GM19438 (cell line): Measurements from ENCODE around the gene PSD4.
A peak's percentile ranks its signal among the peaks of the same experiment; 100 is the strongest.

Source experiments
- ATAC-seq: cut with Tn5 transposase; IDR thresholded peaks from one replicate; pipeline ENCODE4 v1.9.1; 2021; ENCODE audit warnings: low read depth; ENCODE audit not compliant: unreplicated experiment

Gene PSD4

DNA sequence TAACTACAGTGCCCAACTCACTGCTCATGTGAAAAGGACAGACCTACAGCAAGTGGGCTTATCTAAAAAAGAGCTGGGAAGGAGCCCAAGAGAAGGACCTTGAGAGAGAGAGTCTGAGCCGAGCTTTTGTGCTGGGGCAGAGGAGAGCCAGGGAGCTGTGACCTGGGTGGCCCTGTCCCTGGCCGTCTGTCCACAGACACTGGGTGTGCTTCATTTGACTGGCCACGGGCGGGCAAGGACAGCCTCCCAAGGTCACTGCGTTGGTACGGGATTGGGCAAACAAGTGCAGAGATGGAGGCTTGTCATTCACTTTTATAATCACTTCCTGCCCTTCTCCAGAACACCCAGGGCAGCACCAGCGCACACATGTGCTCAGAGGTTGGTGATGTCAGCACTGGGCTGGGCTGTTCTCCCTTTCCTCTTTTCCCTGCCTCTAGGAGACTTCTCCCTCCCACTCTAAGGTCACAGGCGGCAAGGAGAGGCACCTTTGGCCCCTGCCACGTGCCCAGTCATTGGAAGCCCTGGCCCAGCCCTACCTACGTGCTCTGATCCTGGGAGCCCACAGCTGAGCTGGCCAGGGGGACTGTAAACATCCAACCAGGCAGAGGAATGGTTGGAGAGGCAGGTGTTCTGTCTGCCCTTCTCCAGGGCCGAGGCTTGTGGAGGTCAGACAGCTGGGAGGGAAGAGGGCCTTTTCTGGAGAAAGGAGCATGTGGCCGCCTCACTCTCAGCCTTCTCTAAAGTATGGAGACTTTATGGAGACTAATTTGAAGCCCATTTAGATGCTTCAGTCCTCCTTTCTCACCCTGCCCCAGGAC, 6.4 kb upstream of the PSD4 start:
- ATAC-seq: no peak

GRCh38 chr2:113167962-113168340, 5.8 kb upstream of the PSD4 start:
- no peak for ATAC-seq

DNA sequence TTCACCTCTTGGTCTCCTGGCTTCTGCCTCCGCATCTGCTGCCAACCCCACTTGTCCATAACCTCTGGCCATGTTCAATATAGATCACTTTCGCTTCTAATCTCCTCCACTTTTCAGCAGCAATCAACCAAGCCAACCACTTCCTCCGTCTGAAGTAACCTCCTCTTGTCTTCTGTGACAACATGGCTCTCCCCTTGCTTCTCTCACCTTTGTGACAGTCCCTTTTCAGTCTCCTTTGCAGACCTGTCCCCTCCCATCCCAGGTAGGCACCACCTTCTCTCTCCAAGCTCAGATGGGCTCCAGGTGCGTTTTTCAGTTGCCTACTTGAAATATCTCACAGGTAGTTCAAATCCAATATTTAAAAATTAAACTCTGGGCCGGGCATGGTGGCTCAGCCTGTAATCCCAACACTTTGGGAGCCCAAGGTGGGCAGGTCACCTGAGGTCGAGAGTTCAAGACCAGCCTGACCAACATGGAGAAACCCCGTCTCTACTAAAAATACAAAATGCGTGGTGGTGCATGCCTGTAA, 4.7 kb upstream of the PSD4 start:
- ATAC-seq: no peak

DNA sequence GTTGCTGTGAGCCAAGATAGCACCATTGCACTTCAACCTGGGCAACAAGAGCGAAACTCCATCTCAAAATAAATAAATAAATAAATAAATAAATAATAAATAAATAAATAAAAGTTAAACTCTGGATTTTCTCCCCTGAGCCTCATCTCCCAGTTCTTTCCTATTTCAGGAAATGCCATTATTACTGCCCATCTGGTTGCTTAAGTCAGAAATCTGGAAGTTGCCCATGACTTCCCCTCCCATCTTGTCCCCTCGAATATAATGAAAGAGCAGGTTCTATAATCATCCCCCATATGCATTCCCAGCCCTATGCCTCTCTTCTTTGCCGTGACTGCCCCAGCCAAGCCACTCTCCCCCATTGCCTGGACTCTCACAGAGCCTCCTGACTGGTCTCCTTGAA, 4.2 kb upstream of the PSD4 start:
- no peak for ATAC-seq

DNA sequence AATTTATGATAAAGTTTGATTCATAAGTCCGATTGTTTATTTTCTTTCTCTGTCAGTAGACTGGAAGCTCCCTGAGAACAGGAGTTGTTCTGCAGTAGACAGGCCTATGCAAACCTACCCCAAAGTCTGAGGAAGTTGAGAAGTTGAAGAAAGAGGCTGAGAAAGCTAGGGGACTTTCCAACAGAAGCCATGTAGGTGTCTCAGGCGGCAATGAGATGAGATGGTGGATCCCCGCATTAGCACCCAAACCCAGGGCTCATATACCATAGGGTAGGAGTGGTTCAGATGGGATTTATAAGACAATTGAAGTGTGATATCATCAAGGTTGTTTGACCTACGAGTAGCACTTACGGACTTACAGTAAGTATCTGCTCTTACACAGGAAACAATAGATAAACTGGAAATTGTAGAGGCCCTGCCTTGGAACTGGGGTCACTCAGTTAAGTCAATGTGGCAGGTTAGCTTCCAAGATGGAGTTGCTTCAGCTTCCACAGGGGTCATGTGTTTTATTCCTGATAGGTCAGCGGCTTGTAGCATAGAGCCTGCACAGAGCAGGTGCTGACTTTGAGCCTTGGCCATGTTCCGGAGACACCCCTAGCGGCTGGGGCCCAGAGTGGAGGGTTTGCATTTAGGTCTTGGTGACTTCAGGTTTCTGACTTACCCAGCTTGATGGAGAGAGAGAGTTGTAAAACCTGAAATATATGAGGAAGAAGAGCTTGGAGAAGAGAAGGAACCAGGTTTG, 2.3 kb upstream of the PSD4 start:
- no peak for ATAC-seq

DNA sequence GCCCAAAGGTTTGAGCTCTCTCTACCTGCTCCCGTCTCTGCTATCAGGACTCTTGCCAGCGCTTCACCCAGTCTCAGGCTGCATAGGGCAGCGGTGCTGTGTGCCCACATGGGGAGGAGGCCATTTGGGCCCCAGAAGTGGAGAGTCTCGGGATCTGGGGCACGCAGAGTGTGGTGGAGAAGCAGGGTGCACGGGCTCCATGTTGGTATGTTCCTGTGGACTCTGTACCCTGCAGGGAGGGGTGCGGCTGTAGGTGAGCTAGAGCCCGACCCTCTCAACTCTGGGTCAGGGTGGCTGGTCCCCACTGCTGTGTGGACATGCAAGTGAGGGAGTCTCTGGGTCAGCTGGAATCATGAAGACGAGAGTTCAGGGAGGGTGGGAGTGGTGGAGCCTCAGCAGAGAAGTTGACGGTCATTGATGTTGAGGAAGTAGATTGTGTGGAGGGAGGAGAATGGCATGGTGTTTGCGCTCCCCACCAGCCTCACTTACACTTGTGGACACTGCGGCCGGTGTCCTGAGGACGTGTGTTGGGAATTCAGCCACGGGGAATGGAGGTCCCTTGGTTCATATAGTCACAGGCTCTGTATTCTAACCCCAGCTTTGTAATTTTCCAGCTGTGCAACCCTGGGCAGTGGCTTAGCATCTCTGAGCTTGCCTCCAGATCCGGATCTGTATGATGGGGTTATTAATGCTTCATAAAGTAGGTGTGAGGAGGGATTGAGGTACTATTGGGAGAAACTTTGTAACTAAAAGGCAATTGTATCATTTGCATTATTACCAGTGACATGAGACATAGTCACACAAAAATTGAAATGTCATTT, 840 bp upstream of the PSD4 start:
- no peak for ATAC-seq

DNA sequence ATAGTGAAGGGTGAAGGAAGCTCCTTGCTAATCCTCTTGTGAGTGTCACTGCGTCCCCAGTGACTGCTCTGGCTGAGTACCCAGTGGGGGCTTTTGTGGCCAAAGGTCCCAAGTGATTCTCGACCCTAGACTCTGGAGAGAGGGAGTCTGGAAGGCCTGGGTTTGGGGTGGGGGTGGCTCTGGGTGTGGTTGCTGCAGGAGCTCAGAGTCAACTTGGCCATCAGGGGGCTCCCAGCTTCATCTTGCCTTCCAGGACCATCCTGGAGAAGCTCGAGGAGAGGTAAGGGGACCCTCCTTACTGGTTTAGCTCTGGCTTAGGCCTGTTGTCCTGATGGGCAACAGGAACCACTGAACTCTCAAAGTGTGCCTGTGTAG, 592 bp downstream of the PSD4 start:
- no peak for ATAC-seq

- peak; percentile 71 for ATAC-seq
Observed at GRCh38 chr2:113175042-113175628, 1.4 kb downstream of the PSD4 start.

- ATAC-seq: no peak
Observed at GRCh38 chr2:113175736-113176695, 2.2 kb downstream of the PSD4 start.

GRCh38 chr2:113176696-113177355, 3.1 kb downstream of the PSD4 start:
- no peak for ATAC-seq

DNA sequence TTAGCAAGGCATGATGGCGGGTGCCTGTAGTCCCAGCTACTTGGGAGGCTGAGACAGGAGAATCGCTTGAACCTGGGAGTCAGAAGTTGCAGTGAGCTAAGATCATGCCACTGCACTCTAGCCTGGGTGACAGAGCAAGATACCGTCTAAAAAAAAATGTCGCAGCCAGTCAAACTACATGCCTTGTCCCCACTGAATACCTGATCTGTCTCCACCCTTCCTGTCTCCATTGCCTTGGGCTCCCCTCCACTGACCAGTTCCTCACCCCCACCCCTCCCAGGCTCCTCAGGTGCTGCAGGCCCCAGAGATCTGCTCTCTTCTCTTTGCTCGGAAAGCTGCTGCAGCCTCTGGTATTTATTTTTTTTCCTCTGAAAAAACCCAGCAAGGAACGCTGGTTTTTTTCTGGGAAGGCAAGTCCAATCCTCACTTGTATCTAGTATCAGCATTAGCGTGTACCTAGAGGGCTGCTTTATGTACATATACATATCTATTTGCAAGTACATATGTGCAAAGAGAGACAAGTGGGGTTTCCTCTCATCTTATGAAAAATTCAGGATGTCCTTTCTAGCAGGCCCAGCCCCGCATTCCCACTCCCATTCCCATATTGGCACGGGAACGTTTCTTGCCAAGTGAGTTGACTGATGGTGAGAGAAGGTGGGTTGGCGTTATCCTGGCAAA, 4.4 kb downstream of the PSD4 start:
- ATAC-seq: no peak

DNA sequence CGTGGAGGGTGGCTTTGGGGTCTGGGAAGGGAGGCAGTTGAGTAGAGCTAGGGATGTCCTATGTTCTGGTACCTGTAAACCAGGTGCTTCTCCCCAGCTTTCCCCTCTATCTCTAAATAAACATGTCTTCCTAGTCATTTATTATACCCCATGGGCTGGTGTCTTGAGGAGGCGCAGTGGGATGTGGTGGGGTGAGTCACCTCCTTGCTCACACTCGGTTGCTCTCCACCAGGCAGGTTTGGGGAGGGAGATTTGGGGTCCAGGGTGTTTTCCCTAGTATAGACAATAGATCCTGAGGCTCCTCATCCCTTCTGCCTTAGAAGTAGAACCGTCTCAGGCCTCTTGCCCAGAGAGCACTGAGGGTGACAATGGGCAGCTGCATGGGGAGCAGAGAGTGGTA, 5.1 kb downstream of the PSD4 start:
- ATAC-seq: no peak

DNA sequence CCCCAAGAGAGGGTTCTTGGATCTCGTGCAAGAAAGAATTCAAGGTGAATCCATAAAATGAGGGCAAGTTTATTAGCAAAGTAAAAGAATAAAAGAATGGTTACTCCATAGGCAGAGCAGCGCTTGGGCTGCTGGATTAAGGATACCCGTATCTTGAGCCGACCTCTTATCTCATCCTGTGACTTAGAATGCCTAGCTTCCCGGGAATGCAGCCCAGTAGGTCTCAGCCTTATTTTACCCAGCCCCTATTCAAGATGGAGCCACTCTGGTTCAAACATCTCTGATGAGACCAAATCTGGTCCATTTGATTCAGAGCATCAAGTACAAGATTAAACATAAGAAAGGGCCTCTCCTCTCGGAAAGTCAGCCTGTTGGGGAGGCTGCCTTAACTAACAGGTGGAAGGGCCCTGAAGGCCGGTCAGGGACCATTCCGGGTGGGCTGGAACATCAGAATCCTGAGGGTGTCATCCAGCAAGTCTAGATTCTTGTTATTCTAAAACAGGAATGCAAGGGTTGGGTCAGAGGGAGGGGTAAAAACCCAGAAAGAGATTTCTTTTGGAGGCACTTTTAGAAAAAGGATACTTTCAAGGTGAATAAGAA, 5.8 kb downstream of the PSD4 start:
- ATAC-seq: no peak

DNA sequence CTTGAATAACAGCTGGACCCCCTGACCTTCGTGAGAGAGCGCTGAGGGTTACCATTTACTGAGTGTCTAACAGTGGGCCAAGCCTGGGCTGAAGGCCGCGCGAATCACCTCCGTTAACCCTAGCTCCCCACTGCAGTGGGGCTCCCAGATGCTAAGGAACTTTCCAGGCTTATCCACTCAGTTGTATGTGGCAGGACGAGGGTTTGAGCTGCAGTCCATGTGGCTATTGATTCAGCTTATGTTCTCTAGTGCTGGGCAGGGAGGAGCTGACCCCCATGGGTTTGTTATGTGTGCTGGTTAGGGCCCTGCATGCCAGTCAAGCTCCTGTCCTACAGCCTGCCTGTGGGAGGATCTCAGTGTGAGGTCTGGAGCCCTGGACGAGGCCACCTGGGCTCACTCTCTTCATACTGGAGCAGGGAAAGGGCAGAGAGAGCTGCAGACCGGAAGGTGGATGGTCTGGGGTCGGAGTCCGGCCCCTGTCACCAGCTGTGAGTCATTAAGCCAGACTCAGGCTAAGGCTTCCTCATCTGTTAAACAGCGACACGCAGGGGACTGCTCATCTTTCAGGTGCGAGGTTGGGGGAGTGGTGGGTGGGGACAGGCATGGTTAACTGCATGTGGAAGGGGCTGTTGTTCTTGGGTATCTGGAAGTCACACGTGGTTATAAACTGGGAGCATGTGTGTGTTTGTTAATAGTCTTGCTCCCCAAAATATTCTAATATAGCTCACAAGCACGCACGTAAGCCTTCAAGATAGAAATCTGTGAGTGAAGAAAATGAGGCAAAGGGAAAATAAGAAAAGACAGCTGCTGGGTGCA, 6.6 kb downstream of the PSD4 start:
- ATAC-seq: no peak

DNA sequence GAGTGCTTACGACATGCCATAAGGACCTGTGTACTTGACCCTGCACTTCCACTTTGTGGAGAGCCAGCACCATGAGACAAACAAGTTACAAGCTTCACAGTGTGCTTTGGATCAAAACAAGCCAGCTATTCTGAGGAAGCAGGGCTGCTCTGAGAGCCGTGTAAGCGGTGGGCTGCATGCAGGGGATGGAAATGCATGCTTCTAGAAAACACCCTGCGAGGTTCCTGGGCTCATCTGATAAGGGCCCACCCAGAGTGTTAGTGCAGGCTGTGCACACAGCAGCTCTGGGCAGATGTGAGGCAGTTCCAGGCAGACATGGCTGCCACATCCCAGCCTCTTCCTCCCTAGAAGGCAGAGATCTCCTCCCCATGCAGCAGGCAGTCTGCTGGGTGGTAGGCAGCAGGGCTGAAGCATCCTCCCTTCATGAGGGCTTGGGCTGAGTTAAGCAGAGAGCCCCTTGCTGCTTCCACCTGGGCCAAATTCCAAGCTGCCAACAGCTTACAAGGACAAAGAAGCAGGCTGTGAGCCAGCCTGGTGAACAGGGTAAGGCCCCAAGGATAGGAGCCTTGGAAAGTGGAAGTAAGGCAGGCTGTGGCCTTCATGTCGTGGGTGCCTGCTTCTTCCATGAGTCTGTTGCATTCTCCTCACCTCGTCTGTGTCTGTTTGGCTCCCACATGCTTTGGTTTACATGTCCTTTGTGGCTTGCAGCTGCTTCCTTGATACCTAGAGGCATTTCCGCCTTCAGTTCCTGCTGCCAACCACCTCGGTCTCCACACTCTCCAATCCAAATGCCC, 7.7 kb downstream of the PSD4 start:
- ATAC-seq: no peak

DNA sequence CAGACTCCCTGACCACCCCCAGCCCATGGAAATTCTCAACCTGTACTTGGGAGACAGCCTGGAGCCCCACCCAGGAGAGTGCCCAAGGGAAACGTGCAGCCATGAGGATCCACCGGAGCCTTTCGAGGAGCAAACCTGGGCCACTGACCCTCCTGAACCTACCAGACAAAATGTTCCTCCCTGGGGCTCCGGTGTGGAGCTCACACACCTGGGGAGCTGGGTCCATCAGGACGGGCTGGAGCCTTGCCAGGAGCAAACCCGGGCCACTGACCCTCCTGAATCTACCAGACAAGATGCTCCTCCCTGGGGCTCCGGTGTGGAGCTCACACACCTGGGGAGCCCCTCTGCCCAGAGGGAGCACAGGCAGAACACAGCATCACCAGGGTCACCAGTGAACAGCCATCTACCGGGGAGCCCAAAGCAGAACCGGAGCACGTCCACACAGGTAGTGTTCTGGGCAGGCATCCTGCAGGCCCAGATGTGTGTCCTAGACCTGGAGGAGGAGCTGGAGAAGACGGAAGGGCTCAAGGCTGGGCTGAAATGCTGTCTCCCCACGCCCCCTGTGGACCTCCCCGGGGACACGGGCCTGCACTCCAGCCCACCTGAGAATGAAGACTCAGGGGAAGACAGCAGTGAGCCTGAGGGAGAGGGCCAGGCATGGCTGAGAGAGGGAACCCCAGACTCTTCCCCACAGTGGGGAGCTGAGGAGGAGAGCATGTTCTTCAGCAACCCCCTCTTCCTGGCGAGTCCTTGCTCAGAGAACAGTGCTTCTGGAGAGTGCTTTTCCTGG, 8.9 kb downstream of the PSD4 start:
- no peak for ATAC-seq
